ENCODE data around the gene GPN2. TPM values are rescaled to one million over a fixed set of nuclear protein-coding genes. Genes with fewer than 3 reads are reported as not detected.

GPN2 gene
- polyA plus RNA-seq, 1 donor from 2014 or later: 20.2 TPM

- H3K9me2 ChIP-seq (ENCODE audit: insufficient read depth, low read length): no peaks in the 10 kb centered on the region
- H3K9me3 ChIP-seq (ENCODE audit: low read length): no peaks in the 10 kb centered on the region
- H3K9ac ChIP-seq (ENCODE audit: low read length): no peak overlapping the region
- no peaks in the 10 kb centered on the region for H3K27me3 ChIP-seq (ENCODE audit: insufficient read depth, low read depth, low read length)
- H3F3A ChIP-seq (ENCODE audit: insufficient read depth, low read length, poor library complexity, severe bottlenecking): no peaks in the 10 kb centered on the region
- H3K4me3 ChIP-seq (ENCODE audit: low read length): no peak overlapping the region
- no peak overlapping the region for H3K4me2 ChIP-seq (ENCODE audit: low read length)
- H3K79me2 ChIP-seq (replicated peaks; ENCODE audit: insufficient read depth, low read length): peaks cover 24% of the 10 kb centered on the region
- no peaks in the 10 kb centered on the region for H4K20me1 ChIP-seq (ENCODE audit: insufficient read depth)
- no peak overlapping the region for H3K27ac ChIP-seq (ENCODE audit: low read length)
- TF ChIP-seq EZH2 (IDR thresholded peaks at IDR 0.05; ENCODE audit: borderline replicate concordance, insufficient read depth, low read length, poor library complexity, severe bottlenecking) (no peak), POLR2AphosphoS5 (IDR thresholded peaks at IDR 0.05) (no peak), RAD21 (conservative IDR thresholded peaks at IDR 0.05) (no peak), SMC3 (conservative IDR thresholded peaks at IDR 0.05; ENCODE audit: poor library complexity) (no peak), MXI1 (conservative IDR thresholded peaks at IDR 0.05; ENCODE audit: poor library complexity, severe bottlenecking) (no peak), EP300 (conservative IDR thresholded peaks at IDR 0.05; ENCODE audit: poor library complexity, severe bottlenecking) (no peak), TAF1 (IDR thresholded peaks at IDR 0.05; ENCODE audit: low read depth) (no peak), CTCF (IDR thresholded peaks at IDR 0.05; ENCODE audit: poor library complexity, severe bottlenecking) (no peak)
- TF ChIP-seq, protein P1, sequence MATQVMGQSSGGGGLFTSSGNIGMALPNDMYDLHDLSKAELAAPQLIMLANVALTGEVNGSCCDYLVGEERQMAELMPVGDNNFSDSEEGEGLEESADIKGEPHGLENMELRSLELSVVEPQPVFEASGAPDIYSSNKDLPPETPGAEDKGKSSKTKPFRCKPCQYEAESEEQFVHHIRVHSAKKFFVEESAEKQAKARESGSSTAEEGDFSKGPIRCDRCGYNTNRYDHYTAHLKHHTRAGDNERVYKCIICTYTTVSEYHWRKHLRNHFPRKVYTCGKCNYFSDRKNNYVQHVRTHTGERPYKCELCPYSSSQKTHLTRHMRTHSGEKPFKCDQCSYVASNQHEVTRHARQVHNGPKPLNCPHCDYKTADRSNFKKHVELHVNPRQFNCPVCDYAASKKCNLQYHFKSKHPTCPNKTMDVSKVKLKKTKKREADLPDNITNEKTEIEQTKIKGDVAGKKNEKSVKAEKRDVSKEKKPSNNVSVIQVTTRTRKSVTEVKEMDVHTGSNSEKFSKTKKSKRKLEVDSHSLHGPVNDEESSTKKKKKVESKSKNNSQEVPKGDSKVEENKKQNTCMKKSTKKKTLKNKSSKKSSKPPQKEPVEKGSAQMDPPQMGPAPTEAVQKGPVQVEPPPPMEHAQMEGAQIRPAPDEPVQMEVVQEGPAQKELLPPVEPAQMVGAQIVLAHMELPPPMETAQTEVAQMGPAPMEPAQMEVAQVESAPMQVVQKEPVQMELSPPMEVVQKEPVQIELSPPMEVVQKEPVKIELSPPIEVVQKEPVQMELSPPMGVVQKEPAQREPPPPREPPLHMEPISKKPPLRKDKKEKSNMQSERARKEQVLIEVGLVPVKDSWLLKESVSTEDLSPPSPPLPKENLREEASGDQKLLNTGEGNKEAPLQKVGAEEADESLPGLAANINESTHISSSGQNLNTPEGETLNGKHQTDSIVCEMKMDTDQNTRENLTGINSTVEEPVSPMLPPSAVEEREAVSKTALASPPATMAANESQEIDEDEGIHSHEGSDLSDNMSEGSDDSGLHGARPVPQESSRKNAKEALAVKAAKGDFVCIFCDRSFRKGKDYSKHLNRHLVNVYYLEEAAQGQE (IDR thresholded peaks at IDR 0.05; ENCODE audit: borderline replicate concordance): no peak
- H2AFZ ChIP-seq (ENCODE audit: low read depth, low read length): no peak overlapping the region
- no peaks in the 10 kb centered on the region for H3K36me3 ChIP-seq (ENCODE audit: insufficient read depth, low read length)
These were observed 58.4 kb downstream of the GPN2 start for GRCh38 chr1:26831546-26832248.

- TF ChIP-seq EZH2 (IDR thresholded peaks at IDR 0.05; ENCODE audit: borderline replicate concordance, insufficient read depth, low read length, poor library complexity, severe bottlenecking) (no peak), CTCF (IDR thresholded peaks at IDR 0.05; ENCODE audit: poor library complexity, severe bottlenecking) (no peak), RAD21 (conservative IDR thresholded peaks at IDR 0.05) (no peak), TAF1 (IDR thresholded peaks at IDR 0.05; ENCODE audit: low read depth) (no peak)
- TF ChIP-seq, protein P1 (IDR thresholded peaks at IDR 0.05; ENCODE audit: borderline replicate concordance): no peak
- Histone ChIP-seq H3K27me3 (ENCODE audit: insufficient read depth, low read depth, low read length) (no peaks in the 10 kb centered on the region), H3K36me3 (ENCODE audit: insufficient read depth, low read length) (no peaks in the 10 kb centered on the region), H3K79me2 (replicated peaks; ENCODE audit: insufficient read depth, low read length) (peaks cover 27% of the 10 kb centered on the region), H3K4me3 (ENCODE audit: low read length) (no peak overlapping the region), H3K4me2 (ENCODE audit: low read length) (no peak overlapping the region), H2AFZ (ENCODE audit: low read depth, low read length) (no peak overlapping the region), H4K20me1 (ENCODE audit: insufficient read depth) (no peaks in the 10 kb centered on the region), H3K9me2 (ENCODE audit: insufficient read depth, low read length) (no peaks in the 10 kb centered on the region), H3K9ac (ENCODE audit: low read length) (no peak overlapping the region), H3K27ac (ENCODE audit: low read length) (no peak overlapping the region), H3K9me3 (ENCODE audit: low read length) (no peaks in the 10 kb centered on the region), H3F3A (ENCODE audit: insufficient read depth, low read length, poor library complexity, severe bottlenecking) (no peaks in the 10 kb centered on the region)
These were observed 59.0 kb downstream of the GPN2 start for GRCh38 chr1:26831059-26831458.
